Prostate gland (tissue), 2 donors: Measurements from ENCODE around the gene MIS18A.
"Not testable (repeated sequence)": the region's sequence is repeated elsewhere in the genome, so short reads cannot be mapped to it uniquely, and the experiment has no call there.

Source experiments
- POLR2A ChIP-seq: fragments of 450-650 bp; IDR thresholded peaks from one replicate; pipeline ENCODE4 v1.6.1; 2016; ENCODE audit warnings: antibody characterized with exemption, mild to moderate bottlenecking
- POLR2AphosphoS5 ChIP-seq: sonication (generic); formaldehyde crosslinking; IDR thresholded peaks from one replicate; pipeline ENCODE4 v1.6.1; 2017; ENCODE audit warnings: antibody characterized with exemption
- TF ChIP-seq, protein P1 (sequence below), 4 experiments: fragments of 200-600 bp in 2 of 4; fragments of 450-650 bp in 2 of 4; sonication (generic) in 2 of 4; IDR thresholded peaks; 1 replicate in 3 of 4; 2 replicates in 1 of 4; pipeline ENCODE4 v1.5.1; 2016 to 2019; ENCODE audit warnings: antibody characterized with exemption in 4 of 4, mild to moderate bottlenecking in 2 of 4, moderate library complexity in 2 of 4

DNA sequence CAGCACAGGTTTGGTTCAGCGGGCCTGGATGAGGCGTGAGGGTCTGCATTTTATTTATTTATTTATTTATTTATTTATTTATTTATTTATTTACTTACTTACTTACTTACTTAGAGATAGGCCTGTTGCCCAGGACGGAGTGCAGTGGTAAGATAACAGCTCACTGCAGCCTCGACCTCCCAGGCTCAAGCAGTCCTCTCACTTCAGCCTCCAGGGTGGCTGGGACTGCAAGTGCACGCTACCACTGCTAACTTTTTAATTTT, 20.1 kb downstream of the MIS18A start:
- TF ChIP-seq POLR2A, POLR2AphosphoS5: not testable (repeated sequence)
- TF ChIP-seq, protein P1, sequence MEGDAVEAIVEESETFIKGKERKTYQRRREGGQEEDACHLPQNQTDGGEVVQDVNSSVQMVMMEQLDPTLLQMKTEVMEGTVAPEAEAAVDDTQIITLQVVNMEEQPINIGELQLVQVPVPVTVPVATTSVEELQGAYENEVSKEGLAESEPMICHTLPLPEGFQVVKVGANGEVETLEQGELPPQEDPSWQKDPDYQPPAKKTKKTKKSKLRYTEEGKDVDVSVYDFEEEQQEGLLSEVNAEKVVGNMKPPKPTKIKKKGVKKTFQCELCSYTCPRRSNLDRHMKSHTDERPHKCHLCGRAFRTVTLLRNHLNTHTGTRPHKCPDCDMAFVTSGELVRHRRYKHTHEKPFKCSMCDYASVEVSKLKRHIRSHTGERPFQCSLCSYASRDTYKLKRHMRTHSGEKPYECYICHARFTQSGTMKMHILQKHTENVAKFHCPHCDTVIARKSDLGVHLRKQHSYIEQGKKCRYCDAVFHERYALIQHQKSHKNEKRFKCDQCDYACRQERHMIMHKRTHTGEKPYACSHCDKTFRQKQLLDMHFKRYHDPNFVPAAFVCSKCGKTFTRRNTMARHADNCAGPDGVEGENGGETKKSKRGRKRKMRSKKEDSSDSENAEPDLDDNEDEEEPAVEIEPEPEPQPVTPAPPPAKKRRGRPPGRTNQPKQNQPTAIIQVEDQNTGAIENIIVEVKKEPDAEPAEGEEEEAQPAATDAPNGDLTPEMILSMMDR (IDR thresholded peaks at IDR 0.05) = not testable (repeated sequence)
